ENCODE measurements around the gene SLC25A23.
"Not testable (repeated sequence)": the region's sequence is repeated elsewhere in the genome, so short reads cannot be mapped to it uniquely, and the experiment has no call there.

SLC25A23 gene

GRCh38 chr19:6459262-6460098, at the start of gene SLC25A23:
TSS of gene SLC25A23 (minus strand) at chr19:6459792. CDS start at chr19:6459628, 164 bp downstream.
- peak; percentile 41 to 51 for DNase-seq
- TF ChIP-seq GATA1 (IDR thresholded peaks at IDR 0.05; ENCODE audit: low read depth, low read length): no peak
- TF ChIP-seq POLR2A (IDR thresholded peaks at IDR 0.05; ENCODE audit: low read length): no peak

GRCh38 chr19:6508028-6508771, 48.6 kb upstream of the SLC25A23 start:
- not testable (repeated sequence) for DNase-seq

GRCh38 chr19:6503407-6504201, 44.0 kb upstream of the SLC25A23 start:
- no peak for DNase-seq
- TF ChIP-seq GATA1 (IDR thresholded peaks at IDR 0.05; ENCODE audit: low read depth, low read length) (no peak), POLR2A (IDR thresholded peaks at IDR 0.05; ENCODE audit: low read length) (no peak)

- TF ChIP-seq POLR2A (IDR thresholded peaks at IDR 0.05; ENCODE audit: low read length) (no peak), GATA1 (IDR thresholded peaks at IDR 0.05; ENCODE audit: low read depth, low read length) (no peak)
Observed at GRCh38 chr19:6501740-6502648, 42.4 kb upstream of the SLC25A23 start, which contains the start of gene TUBB4A. TSS of gene TUBB4A (minus strand) at chr19:6502309. CDS start at chr19:6502212, 97 bp downstream.

GRCh38 chr19:6500837-6501739, 41.5 kb upstream of the SLC25A23 start:
- TF ChIP-seq GATA1 (IDR thresholded peaks at IDR 0.05; ENCODE audit: low read depth, low read length): no peak
- no peak for TF ChIP-seq POLR2A (IDR thresholded peaks at IDR 0.05; ENCODE audit: low read length)
- no peak for DNase-seq

More at GRCh38 chr19:6501740-6502648, 42.4 kb upstream of the SLC25A23 start, which contains the start of gene TUBB4A:
- DNase-seq: no peak

GRCh38 chr19:6499052-6499790, 39.6 kb upstream of the SLC25A23 start:
- DNase-seq: no peak
- TF ChIP-seq POLR2A (IDR thresholded peaks at IDR 0.05; ENCODE audit: low read length) (no peak), GATA1 (IDR thresholded peaks at IDR 0.05; ENCODE audit: low read depth, low read length) (no peak)

GRCh38 chr19:6498294-6499036, 38.9 kb upstream of the SLC25A23 start:
- DNase-seq: no peak
- no peak for TF ChIP-seq POLR2A (IDR thresholded peaks at IDR 0.05; ENCODE audit: low read length)
- TF ChIP-seq GATA1 (IDR thresholded peaks at IDR 0.05; ENCODE audit: low read depth, low read length): no peak

GRCh38 chr19:6495947-6496346, 36.4 kb upstream of the SLC25A23 start:
- TF ChIP-seq GATA1 (IDR thresholded peaks at IDR 0.05; ENCODE audit: low read depth, low read length) (no peak), POLR2A (IDR thresholded peaks at IDR 0.05; ENCODE audit: low read length) (no peak)
- no peak for DNase-seq

- DNase-seq: no peak
- TF ChIP-seq POLR2A (IDR thresholded peaks at IDR 0.05; ENCODE audit: low read length) (no peak), GATA1 (IDR thresholded peaks at IDR 0.05; ENCODE audit: low read depth, low read length) (no peak)
Observed at GRCh38 chr19:6494438-6495036, 34.9 kb upstream of the SLC25A23 start.

GRCh38 chr19:6491802-6492592, 32.4 kb upstream of the SLC25A23 start:
- no peak for DNase-seq
- TF ChIP-seq GATA1 (IDR thresholded peaks at IDR 0.05; ENCODE audit: low read depth, low read length) (no peak), POLR2A (IDR thresholded peaks at IDR 0.05; ENCODE audit: low read length) (no peak)
